VCaP (cell line): Measurements from ENCODE around the gene HIGD2A.

Source experiments
- H3K27ac ChIP-seq: fragments of 450-650 bp; 2 replicates; pipeline ENCODE4 v1.5.1; 2017
- TF ChIP-seq, protein P1 (sequence below): fragments of 450-650 bp; conservative IDR thresholded peaks from 2 replicates; pipeline ENCODE4 v1.5.1; 2017; ENCODE audit warnings: mild to moderate bottlenecking, moderate library complexity

HIGD2A gene

DNA sequence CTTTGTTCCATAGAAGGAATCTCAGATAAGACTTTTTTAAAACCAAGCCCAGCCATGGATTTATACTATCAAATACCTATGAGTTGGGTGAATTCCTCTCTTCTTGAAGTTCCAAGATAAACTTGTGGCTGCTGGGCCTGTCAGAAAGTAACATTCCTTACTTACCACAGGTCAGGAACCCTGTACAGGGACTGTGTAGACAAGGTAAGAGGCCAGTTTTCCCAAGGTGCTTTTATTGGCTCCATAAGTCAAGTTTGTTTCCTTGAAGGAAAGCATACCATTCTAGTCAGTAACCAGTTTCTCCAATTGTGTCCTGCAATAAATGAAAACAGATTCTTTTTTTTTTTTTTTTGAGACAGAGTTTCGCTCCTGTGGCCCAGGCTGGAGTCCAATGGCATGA lies 36.6 kb downstream of the HIGD2A start:
- H3K27ac ChIP-seq = no peak overlapping the region
- TF ChIP-seq, protein P1, sequence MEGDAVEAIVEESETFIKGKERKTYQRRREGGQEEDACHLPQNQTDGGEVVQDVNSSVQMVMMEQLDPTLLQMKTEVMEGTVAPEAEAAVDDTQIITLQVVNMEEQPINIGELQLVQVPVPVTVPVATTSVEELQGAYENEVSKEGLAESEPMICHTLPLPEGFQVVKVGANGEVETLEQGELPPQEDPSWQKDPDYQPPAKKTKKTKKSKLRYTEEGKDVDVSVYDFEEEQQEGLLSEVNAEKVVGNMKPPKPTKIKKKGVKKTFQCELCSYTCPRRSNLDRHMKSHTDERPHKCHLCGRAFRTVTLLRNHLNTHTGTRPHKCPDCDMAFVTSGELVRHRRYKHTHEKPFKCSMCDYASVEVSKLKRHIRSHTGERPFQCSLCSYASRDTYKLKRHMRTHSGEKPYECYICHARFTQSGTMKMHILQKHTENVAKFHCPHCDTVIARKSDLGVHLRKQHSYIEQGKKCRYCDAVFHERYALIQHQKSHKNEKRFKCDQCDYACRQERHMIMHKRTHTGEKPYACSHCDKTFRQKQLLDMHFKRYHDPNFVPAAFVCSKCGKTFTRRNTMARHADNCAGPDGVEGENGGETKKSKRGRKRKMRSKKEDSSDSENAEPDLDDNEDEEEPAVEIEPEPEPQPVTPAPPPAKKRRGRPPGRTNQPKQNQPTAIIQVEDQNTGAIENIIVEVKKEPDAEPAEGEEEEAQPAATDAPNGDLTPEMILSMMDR = no peak

- no peak overlapping the region for H3K27ac ChIP-seq
Observed at GRCh38 chr5:176425791-176426190, 37.2 kb downstream of the HIGD2A start.

GRCh38 chr5:176426876-176427275 lies 38.3 kb downstream of the HIGD2A start:
- no peak overlapping the region for H3K27ac ChIP-seq
- TF ChIP-seq, protein P1 = no peak

More at GRCh38 chr5:176425791-176426190, 37.2 kb downstream of the HIGD2A start:
- TF ChIP-seq, protein P1 = no peak

GRCh38 chr5:176427971-176428370 lies 39.4 kb downstream of the HIGD2A start:
- H3K27ac ChIP-seq = no peak overlapping the region
- TF ChIP-seq, protein P1 = no peak

DNA sequence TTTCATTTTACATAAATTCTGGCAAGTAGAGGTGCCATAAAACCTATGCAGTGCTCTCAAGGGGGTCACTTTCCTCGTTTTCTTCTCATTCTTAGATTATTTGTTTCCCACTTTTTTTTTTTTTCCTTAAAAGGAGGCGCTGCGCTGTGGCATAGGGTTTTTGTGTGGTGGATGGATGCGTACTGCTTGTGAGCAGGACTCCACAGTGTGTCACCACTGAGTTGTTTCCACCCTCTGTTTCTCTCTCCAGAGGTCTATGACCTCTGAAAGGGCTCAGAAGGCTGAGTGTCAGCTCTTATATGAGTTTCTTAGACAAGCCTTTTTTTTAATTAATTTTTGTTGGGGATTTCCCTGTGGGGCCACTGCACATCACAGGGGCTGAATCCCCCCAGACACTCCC lies 41.4 kb downstream of the HIGD2A start:
- H3K27ac ChIP-seq = no peak overlapping the region
- TF ChIP-seq, protein P1 = no peak

- TF ChIP-seq, protein P1 = no peak
- no peak overlapping the region for H3K27ac ChIP-seq
Observed at GRCh38 chr5:176432707-176433106, 44.2 kb downstream of the HIGD2A start.

- H3K27ac ChIP-seq = no peak overlapping the region
- TF ChIP-seq, protein P1 = no peak
Observed at GRCh38 chr5:176436656-176437055, 48.1 kb downstream of the HIGD2A start.
